Cerebellar cortex (tissue), 1 donor: ENCODE data around the gene ELFN1.

ENCODE experiments used
- DNase-seq: peaks from one replicate; pipeline ENCODE4 v3.0.0-alpha.2; 2015; ENCODE audit warnings: low spot score

ELFN1 gene

DNA sequence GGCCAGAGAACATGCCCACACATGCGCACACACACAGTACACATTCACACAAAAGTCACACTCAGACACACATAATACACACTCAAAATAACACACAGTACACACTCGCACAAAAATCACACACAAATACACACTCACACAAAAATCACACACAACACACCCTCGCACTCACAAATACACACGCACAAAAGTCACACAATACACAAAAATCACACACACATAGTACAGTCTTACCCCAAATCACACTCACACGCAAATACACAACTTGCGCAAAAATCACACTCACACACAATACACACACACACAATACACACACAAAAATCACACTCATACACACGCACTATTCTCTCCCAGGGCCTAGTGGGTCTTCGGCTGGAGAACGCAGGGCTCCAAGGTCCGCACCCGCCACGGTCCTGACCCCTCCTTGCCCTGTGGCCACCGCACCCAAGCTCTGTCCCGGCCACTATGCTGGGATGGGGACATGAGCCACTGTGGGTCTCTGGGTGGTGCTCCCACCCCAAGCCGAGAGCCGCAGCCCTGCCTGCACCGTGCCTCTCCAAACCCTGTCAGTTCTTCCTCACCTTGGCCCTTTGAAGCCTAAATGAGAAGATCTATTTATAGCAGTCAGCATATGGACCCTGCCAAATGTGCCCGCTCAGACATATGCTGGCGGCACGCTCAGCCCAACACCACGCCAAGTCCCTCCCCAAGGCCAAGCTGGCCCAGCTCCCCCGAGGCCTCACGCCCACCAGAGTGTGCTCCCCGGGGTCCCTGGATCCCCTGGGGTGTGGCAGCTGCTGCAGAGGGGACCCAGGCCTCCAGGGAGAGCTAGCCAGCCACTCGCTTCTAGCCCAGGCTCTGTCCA is 55.9 kb downstream of the ELFN1 start:
- peak; percentile 77 for DNase-seq

DNA sequence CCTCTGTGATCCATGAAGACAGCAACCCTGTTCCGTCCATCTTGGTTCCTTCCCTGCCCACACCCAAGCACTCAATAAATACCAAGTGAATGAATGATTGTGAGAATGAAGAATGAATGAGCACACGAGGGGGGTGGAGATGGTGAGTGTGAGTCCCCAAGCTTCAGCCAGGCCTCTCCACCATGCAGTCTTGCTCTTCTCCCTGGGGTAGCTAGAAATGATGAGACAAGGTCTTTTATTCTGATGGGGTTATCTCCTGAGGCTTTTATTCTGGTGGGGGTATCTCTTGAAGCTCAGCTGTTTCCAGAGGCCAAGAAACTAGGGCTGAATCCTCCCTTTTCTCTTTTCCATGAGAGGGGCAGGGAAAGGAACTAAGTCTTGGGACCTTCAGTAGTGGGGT is 57.0 kb downstream of the ELFN1 start:
- no peak for DNase-seq

DNA sequence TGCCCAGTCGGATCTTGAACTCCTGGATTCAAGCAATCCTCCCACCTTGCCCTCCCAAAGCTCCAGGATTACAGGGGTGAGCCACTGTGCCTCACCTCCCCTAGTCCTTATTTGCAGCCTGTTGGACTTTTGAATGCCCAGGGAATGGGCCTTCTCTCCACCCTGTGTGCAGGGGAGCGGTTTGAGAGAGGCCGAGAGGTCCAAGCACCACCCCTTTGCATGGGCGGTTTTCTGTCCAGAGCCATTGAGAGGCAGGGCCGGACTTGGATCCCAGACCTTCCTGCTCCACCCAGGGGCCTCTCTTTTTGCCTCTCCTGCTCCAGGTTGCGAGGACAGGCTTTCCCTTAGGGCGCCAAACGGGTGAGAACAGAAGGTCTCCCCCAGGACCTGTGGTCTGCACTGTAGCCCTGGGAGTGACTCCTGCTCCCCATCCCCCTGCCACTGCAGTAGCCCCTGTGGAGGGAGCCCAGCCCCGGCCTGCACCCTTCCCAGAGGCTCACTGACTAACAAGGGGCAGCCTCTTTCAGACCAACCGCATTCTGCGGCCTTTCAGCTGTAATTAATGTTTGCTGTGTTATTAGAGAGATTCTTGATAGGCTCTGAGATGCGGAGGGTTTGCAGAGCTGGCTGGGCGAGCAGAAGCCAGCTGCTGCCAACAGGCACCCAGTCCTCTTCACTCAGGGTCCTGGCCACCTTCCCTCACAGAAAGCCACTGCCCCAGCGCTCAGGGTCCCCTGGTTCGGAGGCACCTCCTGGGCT is 57.9 kb downstream of the ELFN1 start:
- DNase-seq = no peak

DNA sequence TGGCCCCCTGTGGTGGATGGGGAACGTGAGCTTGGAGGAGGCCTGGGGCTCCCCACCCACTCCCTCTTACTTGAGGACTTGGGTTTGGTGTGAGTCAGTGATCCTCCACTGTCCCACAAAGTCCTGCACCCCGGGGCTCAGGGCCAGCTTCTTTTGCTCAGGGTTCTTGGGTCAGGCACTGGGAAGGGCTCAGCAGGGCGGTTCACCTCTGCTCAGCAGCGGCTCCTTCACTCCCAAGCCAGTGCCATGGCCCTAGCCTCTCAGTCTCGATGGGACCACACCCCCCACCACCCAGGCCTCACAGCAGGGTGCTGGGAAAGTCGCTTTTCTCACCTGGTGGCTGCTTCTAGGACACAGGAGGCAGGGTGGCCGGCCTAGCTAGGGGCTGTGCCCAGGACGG is 59.1 kb downstream of the ELFN1 start:
- DNase-seq = no peak

DNA sequence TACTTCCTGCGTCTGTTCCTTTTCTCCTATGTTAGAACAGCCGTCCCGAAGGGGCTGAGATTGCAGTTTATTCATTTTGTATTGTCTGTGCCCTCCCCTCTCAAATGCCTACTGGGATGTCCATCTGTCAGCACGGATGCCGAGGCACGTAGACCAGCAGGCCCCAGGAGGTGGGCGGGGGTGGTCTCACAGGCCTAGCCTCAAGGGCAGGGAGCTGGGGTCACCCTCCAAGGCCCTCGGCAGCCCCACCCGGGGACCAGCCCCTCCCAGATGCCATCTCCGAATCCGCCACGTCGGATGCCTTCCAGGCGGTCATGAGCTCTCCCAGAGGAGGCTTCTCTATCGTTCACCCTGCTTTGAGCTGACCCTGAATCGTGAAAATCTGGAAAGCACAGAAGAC is 59.7 kb downstream of the ELFN1 start:
- no peak for DNase-seq

DNA sequence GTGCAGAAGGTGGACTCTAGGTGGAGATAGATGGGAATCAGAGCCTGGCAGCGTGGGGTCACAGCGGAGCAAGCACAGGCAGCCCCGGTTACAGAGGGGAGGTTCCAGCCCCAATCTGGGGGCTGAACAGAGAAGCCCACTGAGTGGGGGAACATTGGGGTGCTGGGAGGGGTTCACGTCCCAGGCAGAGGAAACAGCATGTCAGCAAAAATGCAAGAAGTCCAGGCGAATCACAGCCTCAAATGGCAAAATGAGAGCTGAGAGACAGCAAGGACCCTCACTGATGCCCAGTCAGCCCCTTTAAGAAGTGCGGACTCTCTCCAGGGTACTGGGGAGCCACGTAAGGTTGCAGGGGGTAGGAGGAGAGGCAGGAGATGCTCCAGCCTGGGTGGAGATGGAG is 62.0 kb downstream of the ELFN1 start:
- DNase-seq = no peak

DNA sequence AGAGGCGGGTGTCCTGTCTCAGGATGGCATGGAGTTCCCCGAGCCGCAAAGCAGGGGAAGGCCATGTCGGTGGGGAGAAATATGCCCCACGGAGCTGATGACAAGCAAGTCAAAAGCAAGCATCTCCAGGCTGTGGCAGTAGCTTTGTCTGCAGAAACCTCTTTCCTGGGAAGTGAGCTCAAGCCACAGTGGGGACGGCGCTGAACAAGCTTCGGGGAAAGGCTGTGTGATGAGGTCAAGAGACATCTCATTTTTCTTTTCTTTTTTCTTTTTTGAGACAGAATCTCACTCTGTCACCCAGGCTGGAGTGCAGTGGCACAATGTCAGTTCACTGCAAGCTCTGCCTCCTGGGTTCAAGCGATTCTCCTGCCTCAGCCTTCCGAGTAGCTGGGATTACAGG is 62.6 kb downstream of the ELFN1 start:
- no peak for DNase-seq

DNA sequence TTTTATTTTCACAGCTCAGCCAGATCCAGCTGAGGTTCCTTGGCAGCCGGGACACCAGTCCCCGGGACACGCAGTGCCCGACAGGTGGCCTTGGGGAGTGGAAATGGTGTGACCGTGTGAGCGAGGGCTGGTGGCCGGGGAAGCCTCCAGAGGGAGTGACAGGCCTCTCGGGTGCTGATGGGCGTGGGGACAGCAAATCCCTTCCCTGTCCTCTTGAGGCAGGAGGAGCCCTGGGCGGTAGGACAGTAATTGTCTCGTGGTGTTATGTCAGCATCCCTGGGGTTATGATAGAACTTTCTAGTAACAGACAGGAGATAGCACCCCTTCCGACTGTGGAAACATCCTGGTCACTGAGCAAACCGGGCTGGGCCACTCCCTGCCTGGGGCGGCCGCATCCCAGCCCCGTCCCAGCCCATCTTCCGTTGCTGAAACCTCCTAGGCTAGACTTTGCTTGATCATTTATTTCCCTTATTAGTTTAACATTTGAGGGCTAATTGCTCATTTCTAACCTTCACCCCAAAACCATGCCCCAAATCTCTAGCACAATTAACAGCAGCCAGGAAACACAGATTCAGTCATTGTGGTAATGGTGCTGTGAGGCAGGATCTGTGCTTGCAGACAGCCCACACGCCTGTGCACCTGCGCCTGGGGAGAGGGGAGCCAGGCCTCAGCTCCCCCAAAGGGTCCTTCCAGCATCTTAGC is 63.3 kb downstream of the ELFN1 start:
- DNase-seq = no peak

DNA sequence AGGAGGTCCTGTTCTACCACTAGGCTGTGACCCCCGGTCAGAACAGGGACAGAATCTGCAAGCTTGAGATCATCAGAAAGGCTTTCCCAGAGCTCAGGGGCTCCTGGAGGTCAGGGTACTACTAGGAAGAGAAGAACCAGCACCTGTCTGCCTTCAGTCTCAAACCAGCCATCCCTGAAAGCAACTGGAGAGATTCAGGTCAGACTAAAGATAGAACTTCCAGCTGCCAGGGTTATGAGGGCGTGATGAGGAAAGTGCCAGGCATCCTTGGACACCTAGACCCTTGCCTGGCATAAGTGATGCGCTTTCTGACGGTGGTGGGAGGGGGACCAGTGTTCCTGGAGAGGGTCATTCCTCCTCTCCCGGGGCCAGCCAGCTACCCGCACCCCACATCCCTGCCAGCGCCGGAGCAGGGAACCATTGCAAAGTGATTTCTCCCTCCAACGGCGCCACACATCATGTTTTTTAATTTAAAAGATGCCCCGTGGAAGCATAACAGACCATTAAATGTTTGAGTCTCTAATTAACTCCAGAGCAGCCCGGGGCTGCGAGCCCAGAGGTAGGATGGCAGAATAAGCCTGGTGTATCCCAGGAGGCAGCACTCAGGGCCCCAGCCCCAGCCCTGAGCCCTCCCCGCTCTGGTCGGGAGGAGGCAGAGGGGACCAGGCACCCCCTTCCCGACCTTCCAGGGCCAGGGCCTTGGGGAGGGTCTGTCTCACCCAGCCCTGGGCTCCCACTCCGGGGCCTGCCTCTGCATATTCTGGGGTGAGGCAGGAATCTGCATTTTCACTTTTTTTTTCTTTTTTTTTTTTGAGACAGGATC is 64.0 kb downstream of the ELFN1 start:
- no peak for DNase-seq

DNA sequence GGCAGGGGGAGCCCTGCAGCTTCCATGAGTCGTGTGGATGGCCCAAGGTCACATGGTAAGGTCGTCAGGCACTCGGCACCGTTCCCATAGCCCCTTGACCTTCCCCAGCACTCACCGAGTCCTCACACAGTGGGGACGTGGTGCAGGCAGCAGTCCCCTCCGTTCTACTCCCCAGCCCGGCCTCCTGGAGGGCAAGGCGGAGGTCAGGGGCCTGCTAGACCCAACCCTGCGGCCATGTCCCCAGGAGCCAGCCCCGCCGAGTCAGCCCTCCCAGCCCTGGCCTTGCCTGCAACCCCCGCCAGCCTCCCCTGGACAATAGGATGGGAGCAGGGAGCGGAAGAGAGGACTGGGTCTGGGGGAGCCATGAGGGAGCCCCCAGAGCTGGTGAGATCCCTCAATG is 65.2 kb downstream of the ELFN1 start:
- DNase-seq = no peak

DNA sequence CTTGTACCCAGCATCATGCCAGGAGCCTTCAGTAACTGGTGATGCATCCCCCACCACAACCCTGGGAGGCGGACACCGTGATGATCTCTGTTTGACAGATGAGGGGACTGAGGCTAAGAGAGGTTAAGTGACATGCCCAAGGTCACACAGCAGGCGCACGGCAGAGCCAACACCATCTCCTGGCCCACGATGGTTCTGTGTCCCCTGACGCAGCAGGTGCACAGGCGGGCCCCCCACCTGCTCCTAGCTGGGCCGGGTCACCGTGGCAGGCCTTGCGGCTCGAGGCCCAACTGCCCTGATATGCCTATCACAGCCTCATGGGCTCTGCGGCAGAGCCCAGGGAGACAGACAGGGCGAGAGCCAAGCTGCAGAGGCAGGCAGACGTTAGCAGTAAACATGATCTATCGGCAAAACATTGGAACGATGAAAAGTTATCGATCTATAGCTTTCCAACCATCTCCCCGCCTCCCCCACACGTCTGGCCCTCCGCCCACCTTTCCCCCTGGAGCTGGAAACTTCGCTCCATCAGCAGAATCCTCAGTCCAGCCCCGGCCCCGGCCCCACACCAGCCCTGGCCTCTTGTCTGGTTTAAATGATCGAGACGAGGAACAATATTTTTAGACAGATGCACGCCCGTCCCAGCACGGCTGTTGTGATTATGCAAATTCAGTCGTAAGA is 65.9 kb downstream of the ELFN1 start:
- DNase-seq = no peak

DNA sequence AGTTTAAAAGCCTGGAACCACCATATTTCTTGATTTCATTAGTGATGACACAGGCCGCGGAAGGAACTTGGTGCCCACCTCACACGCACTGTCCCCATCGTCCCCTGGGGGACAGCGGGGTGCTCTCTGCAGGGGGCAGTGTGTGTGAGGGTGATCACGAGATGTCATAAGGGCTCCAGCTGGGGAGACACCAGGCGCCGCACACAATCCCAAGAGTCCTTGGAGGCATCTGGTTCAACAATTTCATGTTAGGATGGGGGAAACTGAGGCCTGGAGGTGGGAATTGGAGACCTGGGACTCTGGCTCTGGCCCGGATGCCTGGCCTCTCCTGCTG is 66.4 kb downstream of the ELFN1 start:
- DNase-seq = no peak

DNA sequence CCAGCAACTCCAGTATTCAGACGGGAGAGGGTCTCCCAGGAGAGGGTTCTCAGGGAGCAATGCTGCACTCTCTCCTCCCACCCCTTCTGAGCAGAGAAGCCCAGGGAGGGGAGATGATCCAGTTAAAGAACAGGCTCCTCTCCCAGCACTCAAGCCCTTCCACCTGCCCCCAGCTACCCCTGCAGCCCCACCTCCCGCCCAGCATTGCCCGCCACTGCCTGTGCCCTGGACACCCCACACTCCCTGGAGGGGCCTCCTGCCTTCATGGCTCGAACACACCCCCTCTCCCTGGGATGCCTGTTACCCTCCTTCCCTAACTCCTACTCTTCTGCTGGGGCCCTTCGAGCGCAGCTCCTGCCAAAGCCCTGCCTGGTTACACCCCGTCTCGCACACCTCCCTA is 66.8 kb downstream of the ELFN1 start:
- DNase-seq = no peak

DNA sequence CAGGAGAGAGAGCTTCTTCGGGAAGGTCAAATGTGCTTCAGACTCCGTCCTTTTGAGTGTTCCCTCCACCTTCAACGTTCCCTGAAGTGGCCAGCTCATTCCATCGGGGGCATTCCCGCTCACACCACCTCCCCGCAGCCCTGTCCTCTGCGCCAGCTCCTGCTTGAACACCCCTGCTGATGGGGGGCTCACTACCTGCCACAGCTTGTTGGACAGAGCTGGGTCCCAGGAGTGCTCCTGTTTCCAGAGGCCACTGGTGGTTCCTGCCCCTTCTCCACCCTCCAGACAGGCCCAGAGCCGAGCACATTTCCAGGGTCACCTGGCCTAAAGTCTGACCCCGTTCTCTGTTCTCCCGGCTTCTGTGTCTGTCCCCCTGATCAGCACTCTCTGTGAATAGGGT is 67.4 kb downstream of the ELFN1 start:
- DNase-seq = no peak

DNA sequence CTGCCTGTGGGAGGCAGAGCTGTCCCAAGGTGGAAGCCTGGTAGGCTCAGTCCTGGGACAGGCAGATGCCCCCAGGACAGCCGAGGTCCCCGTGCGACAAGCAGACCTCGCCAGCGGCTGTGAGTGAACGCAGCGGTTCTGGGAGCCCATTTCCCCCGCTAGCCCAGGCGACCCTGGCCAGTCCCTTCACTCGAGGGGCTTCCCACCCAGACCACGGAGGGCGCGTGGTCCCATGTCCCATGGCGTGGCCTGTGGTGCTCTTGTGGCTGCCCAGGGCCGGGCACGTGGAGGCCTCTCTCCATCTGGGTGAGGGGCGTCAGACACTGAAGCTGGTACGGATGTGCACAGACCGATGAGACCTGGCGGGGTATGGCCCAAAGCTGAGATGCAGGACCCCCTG is 67.9 kb downstream of the ELFN1 start:
- no peak for DNase-seq

DNA sequence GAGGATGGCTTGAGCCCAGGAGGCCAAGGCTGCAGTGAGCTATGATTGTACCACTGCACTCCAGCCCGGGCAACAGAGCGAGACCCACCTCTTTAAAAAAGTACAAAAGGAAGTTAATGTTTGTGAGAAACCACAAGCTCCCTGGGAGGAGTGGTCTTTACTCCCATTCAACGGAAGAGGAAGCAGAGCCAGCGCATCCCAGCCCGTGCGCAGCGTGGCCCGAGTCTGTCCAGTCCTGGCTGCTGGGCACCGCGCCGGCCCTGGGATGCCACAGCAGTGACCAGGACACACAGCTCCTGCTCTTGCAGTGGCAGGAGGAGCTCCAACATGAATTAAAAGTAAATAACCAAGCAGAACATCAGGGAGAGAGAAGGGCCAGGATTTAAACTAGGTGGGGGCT is 68.4 kb downstream of the ELFN1 start:
- DNase-seq = no peak

DNA sequence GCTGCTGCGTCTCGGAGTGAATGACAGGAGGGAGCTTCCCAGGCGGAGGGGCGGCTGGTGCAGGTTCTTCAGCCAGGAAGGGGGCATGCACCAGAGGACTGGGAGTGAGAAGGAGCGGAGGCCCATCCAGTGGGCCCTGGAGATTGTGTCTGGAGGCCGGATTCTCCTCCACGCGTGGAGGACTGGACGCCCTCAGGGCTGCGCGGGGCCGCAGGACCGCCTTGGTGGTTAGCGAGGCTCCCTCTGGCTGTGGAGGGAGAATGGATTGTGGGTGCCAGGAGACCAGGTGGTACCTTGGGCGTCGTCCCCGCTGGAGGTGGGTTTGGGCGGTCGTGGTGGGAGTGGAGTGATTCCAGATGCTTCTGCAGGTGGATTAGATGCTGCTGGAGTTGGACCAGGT is 68.9 kb downstream of the ELFN1 start:
- no peak for DNase-seq

DNA sequence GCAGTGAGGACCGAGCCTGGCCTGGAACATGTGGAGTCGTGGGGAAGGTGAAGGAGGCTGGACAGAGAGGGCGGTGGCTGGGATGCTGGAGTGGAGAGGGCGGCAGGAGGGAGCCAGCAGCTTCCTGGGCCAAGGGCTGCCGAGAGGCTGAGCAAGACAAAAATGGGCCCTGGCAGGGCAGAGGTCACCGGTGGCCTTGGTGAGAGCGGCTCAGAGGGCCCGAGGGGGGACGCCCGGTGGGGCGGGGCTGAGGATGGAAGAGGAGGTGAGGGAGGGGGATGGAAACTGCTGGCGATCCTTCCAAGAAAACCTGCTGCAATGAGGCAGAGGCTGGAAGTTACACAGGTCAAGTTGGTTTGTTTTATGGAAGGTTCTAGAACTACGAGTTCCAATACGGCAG is 69.5 kb downstream of the ELFN1 start:
- DNase-seq = no peak

DNA sequence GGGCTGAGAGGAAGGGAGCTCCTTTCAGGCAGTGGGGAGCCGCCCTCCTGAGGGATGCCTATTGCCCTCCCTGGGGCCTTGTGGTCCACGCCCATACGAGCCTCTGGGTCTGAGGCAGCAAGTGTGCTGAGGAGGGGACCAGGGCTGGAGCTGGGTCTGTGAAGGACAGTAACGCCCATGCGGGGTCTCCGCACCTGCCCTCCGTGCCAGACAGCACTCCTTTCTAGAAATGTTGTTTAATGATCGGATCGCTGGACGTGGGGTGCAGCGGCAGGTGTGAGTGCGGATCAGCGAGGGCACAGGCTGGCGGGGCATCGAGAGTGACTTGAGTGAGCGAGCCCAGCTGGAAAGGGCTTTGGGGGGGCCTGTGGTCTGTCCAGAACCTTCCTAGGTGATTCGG is 70.1 kb downstream of the ELFN1 start:
- no peak for DNase-seq

DNA sequence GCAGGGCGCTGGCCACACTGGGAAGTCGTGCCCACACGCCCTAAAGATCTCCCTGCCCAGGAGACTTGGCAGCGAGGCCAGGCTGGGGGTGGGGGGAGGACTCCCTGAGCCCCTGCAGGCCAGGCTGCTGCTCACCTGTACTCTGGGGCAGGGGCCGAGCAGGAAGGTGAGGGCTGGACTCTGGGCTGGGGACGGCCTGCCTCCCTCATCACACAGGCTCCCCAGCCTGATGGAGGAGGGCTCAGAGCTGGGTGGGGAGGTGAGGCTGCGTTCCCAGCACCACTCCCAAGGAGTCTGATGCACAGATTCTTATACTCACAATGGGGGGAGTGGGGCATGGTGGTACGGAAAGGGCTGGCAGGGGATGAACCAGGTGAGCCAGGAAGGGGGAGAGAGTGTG is 71.2 kb downstream of the ELFN1 start:
- DNase-seq = no peak

DNA sequence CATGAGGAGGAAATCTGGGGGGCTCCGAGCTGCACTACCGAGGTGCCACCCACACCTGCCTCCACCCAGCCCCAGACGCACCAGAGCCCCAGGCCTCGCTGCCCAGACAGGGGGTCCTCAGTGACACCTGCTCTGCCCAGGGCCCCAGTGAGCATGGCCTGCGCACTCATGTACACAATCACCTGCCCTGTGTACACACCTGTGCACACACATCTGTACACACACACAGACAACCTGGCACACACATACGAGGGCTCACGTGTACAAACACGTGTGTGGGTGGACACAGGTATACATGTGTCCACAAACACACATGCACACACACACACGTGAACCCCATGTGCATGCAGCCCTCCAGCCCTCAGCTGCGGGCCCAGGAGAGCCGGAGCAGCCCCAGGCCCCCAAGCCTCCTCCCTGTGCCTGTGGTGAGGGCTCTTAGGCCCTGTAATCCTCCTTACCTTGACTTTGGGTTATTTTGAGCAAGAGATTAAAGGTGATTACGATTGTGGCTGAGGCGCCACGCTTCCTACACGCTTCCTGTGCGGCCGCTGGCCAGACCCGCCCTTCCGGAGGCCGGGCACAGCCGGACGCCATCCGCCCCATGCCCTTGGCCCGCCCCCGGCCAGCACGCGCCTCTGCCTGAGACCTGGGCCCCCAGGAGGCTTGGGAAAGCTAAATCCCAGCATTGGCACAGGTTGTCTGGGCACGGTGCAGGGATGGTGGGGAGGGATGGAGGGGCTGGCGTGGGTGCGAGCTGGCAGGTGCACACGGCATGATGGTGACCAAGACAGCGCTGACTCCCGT is 71.9 kb downstream of the ELFN1 start:
- no peak for DNase-seq
